H9 (cell line): Measurements from ENCODE around the gene FMN1. TPM values are rescaled to one million over a fixed set of nuclear protein-coding genes. Genes with fewer than 3 reads are reported as not detected.

ENCODE experiments used
- DNase-seq: peaks from one replicate; pipeline ENCODE4 v3.0.0-alpha.2; 2017
- H2AFZ ChIP-seq: one replicate; pipeline ENCODE4 v1.6.1; 2013; ENCODE audit warnings: mild to moderate bottlenecking, low read length, control low read depth, moderate library complexity
- H2AK5ac ChIP-seq: 2 replicates; pipeline ENCODE4 v1.6.1; 2013; ENCODE audit warnings: low read length, control low read depth, mixed read lengths; ENCODE audit not compliant: insufficient read length
- H2BK120ac ChIP-seq: one replicate; pipeline ENCODE4 v1.6.1; 2013; ENCODE audit warnings: low read depth, mild to moderate bottlenecking, low read length, control low read depth, inconsistent platforms; ENCODE audit not compliant: poor library complexity, severe bottlenecking
- H2BK12ac ChIP-seq: 2 replicates; pipeline ENCODE4 v1.6.1; 2013; ENCODE audit warnings: low read length, control low read depth, mixed read lengths, low read depth; ENCODE audit not compliant: insufficient read length
- H2BK15ac ChIP-seq: 2 replicates; pipeline ENCODE4 v1.6.1; 2013; ENCODE audit warnings: low read depth, low read length, control low read depth
- H2BK20ac ChIP-seq: one replicate; pipeline ENCODE4 v1.6.1; 2013; ENCODE audit warnings: low read depth, mild to moderate bottlenecking, low read length, control low read depth, inconsistent platforms; ENCODE audit not compliant: poor library complexity, severe bottlenecking
- H2BK5ac ChIP-seq: 2 replicates; pipeline ENCODE4 v1.6.1; 2013; ENCODE audit warnings: low read length, control low read depth, mixed read lengths; ENCODE audit not compliant: insufficient read length
- H3K14ac ChIP-seq: 2 replicates; pipeline ENCODE4 v1.6.1; 2013; ENCODE audit warnings: low read length, control low read depth; ENCODE audit not compliant: insufficient read depth
- H3K18ac ChIP-seq: 2 replicates; pipeline ENCODE4 v1.6.1; 2013; ENCODE audit warnings: low read depth, mild to moderate bottlenecking, mixed read lengths, low read length, control low read depth; ENCODE audit not compliant: insufficient read length
- H3K23ac ChIP-seq: 2 replicates; pipeline ENCODE4 v1.6.1; 2013; ENCODE audit warnings: low read length, control low read depth, mixed read lengths, low read depth; ENCODE audit not compliant: insufficient read length
- H3K23me2 ChIP-seq: 2 replicates; pipeline ENCODE4 v1.6.1; 2013; ENCODE audit warnings: low read depth, mild to moderate bottlenecking, mixed read lengths, low read length, control low read depth; ENCODE audit not compliant: insufficient read length, poor library complexity, severe bottlenecking
- H3K27ac ChIP-seq: 2 replicates; pipeline ENCODE4 v1.5.1; 2013; ENCODE audit warnings: low read length, control low read depth, mixed read lengths, low read depth; ENCODE audit not compliant: insufficient read length
- H3K27me3 ChIP-seq: 2 replicates; pipeline ENCODE4 v1.6.1; 2013; ENCODE audit warnings: low read length, control low read depth, inconsistent platforms; ENCODE audit not compliant: insufficient read depth
- H3K4ac ChIP-seq: 2 replicates; pipeline ENCODE4 v1.6.1; 2013; ENCODE audit warnings: low read depth, mild to moderate bottlenecking, control low read depth, inconsistent platforms, low read length, moderate library complexity
- H3K4me1 ChIP-seq: 2 replicates; pipeline ENCODE4 v1.6.1; 2013; ENCODE audit warnings: low read length, control low read depth, inconsistent platforms; ENCODE audit not compliant: insufficient read depth
- H3K4me2 ChIP-seq: 2 replicates; pipeline ENCODE4 v1.6.1; 2013; ENCODE audit warnings: low read length, control low read depth, mixed read lengths; ENCODE audit not compliant: insufficient read length, insufficient read depth
- H3K56ac ChIP-seq: 2 replicates; pipeline ENCODE4 v1.6.1; 2013; ENCODE audit warnings: low read depth, mild to moderate bottlenecking, mixed read lengths, low read length, control low read depth; ENCODE audit not compliant: insufficient read length
- H3K79me1 ChIP-seq: 2 replicates; pipeline ENCODE4 v1.6.1; 2013; ENCODE audit warnings: low read depth, mild to moderate bottlenecking, moderate library complexity, low read length, control low read depth, inconsistent platforms; ENCODE audit not compliant: insufficient read depth, poor library complexity, severe bottlenecking
- H3K79me2 ChIP-seq: 2 replicates; pipeline ENCODE4 v1.6.1; 2013; ENCODE audit warnings: low read length, control low read depth, inconsistent platforms; ENCODE audit not compliant: insufficient read depth
- H3K9ac ChIP-seq: 2 replicates; pipeline ENCODE4 v1.6.1; 2013; ENCODE audit warnings: low read length, control low read depth, mixed read lengths; ENCODE audit not compliant: insufficient read length; ENCODE audit errors: extremely low read depth
- H3K9me3 ChIP-seq: one replicate; pipeline ENCODE4 v1.6.1; 2013; ENCODE audit warnings: low read depth, low read length, inconsistent platforms; ENCODE audit not compliant: control insufficient read depth
- H3T11ph ChIP-seq: one replicate; pipeline ENCODE4 v1.6.1; 2013; ENCODE audit warnings: mild to moderate bottlenecking, low read length, control low read depth, inconsistent platforms
- H4K20me1 ChIP-seq: one replicate; pipeline ENCODE4 v1.6.1; 2013; ENCODE audit not compliant: control insufficient read depth, insufficient read length, insufficient read depth
- H4K5ac ChIP-seq: 2 replicates; pipeline ENCODE4 v1.6.1; 2013; ENCODE audit warnings: low read depth, mild to moderate bottlenecking, mixed read lengths, low read length, control low read depth; ENCODE audit not compliant: insufficient read length
- H4K8ac ChIP-seq: replicated peaks from 2 replicates; pipeline ENCODE4 v1.6.1; 2013; ENCODE audit warnings: low read length, control low read depth, mixed read lengths, low read depth; ENCODE audit not compliant: insufficient read length
- H4K91ac ChIP-seq: 2 replicates; pipeline ENCODE4 v1.6.1; 2013; ENCODE audit warnings: low read depth, mild to moderate bottlenecking, moderate library complexity, mixed read lengths, low read length, control low read depth; ENCODE audit not compliant: insufficient read length
- H3K27ac Mint-ChIP-seq, 3 experiments: 2 replicates in 2 of 3; 3 replicates in 1 of 3; pipeline ENCODE4 v1.8.0; 2020 to 2021; ENCODE audit warnings: mixed read lengths in 3 of 3, mild to moderate bottlenecking in 1 of 3, moderate library complexity in 1 of 3
- H3K27me3 Mint-ChIP-seq: 2 replicates; pipeline ENCODE4 v1.8.0; 2021; ENCODE audit warnings: low read depth, mild to moderate bottlenecking, moderate library complexity, mixed read lengths
- H3K36me3 Mint-ChIP-seq, 3 experiments: 2 replicates in 2 of 3; 3 replicates in 1 of 3; pipeline ENCODE4 v1.8.0; 2020 to 2021; ENCODE audit warnings: low read depth in 3 of 3, mixed read lengths in 3 of 3; ENCODE audit not compliant: insufficient read depth in 1 of 3
- H3K4me1 Mint-ChIP-seq, 2 experiments: 2 replicates each; pipeline ENCODE4 v1.8.0; 2020; ENCODE audit warnings: mixed read lengths in 2 of 2
- H3K4me3 Mint-ChIP-seq, 2 experiments: 2 replicates in 1 of 2; 3 replicates in 1 of 2; pipeline ENCODE4 v1.8.0; 2020 to 2021; ENCODE audit warnings: mild to moderate bottlenecking in 2 of 2, mixed read lengths in 2 of 2, moderate library complexity in 1 of 2
- H3K9me3 Mint-ChIP-seq, 2 experiments: 2 replicates in 1 of 2; 3 replicates in 1 of 2; pipeline ENCODE4 v1.8.0; 2020; ENCODE audit warnings: mild to moderate bottlenecking in 2 of 2, mixed read lengths in 2 of 2, moderate library complexity in 1 of 2
- CTCF ChIP-seq: fragments of 200-600 bp; sonication (generic); conservative IDR thresholded peaks from 3 replicates; pipeline ENCODE4 v1.8.0; 2021; ENCODE audit warnings: antibody characterized with exemption, mild to moderate bottlenecking
- WGBS: extraction: QIAGEN DNeasy Blood & Tissue Kit; methylation state at CpG from one replicate; pipeline ENCODE4 v1.1.7; 2013; ENCODE audit warnings: missing lambda C conversion rate, low lambda C conversion rate, mixed read lengths; ENCODE audit not compliant: insufficient read length; ENCODE audit errors: extremely low coverage; 5-methylcytosine and 5-hydroxymethylcytosine counted together
- total RNA-seq: library from RNA; stranded (reverse); gene quantifications from 2 replicates; pipeline ENCODE4 v1.2.1, GENCODE V29; 2021

FMN1 gene
- total RNA-seq, 1 experiment from 2014 or later, result 1.9 TPM

GRCh38 chr15:33146051-33146450, 48.5 kb downstream of the FMN1 start:
- Histone ChIP-seq H2BK15ac (no peak overlapping the region), H4K91ac (no peak overlapping the region), H4K8ac (no peak overlapping the region), H3K4ac (no peak overlapping the region; the same call in 1 of the 2 replicates), H2AK5ac (no peak overlapping the region), H3K23me2 (no peaks in the 10 kb centered on the region), H4K5ac (no peak overlapping the region), H3K4me1 (no peaks in the 10 kb centered on the region; the same call in 1 of the 2 replicates), H2BK120ac (no peak overlapping the region), H3T11ph (no peak overlapping the region), H3K27ac (no peak overlapping the region), H3K4me2 (no peak overlapping the region), H3K23ac (no peak overlapping the region), H3K56ac (no peak overlapping the region), H3K79me1 (no peaks in the 10 kb centered on the region), H4K20me1 (no peaks in the 10 kb centered on the region), H3K9ac (no peak overlapping the region), H2BK12ac (no peak overlapping the region), H2BK5ac (no peak overlapping the region), H3K27me3 (no peaks in the 10 kb centered on the region), H3K14ac (no peak overlapping the region), H2BK20ac (no peak overlapping the region), H2AFZ (no peak overlapping the region), H3K18ac (no peak overlapping the region), H3K9me3 (no peaks in the 10 kb centered on the region), H3K79me2 (no peaks in the 10 kb centered on the region)
- WGBS, result no CpG with 5 or more reads among the region's 7 CpGs
- Mint-ChIP-seq H3K9me3 (no peaks in the 10 kb centered on the region), H3K27ac (peak overlapping the region in 1 of 3 experiments; percentile 78; a peak in 2 of 7 replicates), H3K27me3 (no peaks in the 10 kb centered on the region), H3K4me3 (no peak overlapping the region), H3K36me3 (no peaks in the 10 kb centered on the region; a peak in 1 of 7 replicates), H3K4me1 (peaks cover 14 to 15% of the 10 kb centered on the region in 2 experiments)
- no peak for DNase-seq
- TF ChIP-seq CTCF, result no peak
